Measurements from ENCODE around the gene NPR3. TPM values are rescaled to one million over a fixed set of nuclear protein-coding genes. Genes with fewer than 3 reads are reported as not detected.

The NPR3 gene
- total and polyA plus RNA-seq, 2 donors (not counting 3 experiments of a cell fraction or from before 2014, with no cell fraction given) = 0.01 to 0.53 TPM

DNA sequence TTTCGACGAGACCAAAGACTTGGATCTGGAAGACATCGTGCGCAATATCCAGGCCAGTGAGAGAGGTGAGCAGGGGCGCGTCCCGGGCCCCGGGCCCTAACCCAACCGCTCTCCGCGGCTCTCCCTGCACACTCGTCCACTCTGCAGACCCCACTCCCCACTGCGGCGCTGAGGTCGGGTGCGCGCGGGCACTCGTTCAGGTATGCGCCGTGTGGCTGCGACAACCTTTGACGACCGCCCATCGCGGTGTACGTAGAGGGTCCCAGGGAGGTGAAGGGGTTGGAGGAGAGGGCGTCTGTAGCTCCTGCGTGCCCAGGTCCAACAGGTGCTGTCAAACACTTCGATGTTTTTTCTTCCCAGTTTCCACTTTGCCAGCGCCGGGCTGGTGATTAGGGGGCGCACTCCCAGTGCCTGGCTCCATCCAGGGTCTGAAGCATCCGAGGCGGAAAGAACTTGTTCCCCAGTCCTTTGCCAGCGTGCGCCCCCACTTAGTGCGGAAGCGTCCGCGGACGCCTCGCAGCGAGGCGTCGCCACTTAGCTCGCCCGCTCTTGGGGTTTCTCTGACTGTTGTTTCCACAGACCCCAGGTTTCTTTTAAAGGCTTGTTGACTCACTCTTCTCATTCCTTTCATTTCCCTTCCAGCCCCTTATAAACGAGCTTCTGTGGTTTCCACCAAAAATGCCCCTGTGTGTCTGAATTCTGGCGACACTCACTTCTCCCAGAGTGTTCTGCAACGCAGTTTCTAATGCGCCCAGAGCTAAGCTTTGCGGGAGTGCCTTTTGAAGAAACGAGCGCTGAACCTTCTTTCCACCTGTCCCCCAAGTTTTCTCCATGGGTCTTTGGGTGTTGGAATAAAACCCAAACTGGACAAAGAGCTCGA, 1.6 kb downstream of the NPR3 start:
- no peaks in the 10 kb centered on the region for H4K20me1 ChIP-seq (replicated peaks; ENCODE audit: control insufficient read depth, extremely low read depth, insufficient read depth, low read length)
- H3K79me2 ChIP-seq (ENCODE audit: control insufficient read depth, insufficient read depth, low read length) = no peaks in the 10 kb centered on the region
- H3K4me3 ChIP-seq (replicated peaks in 1 of 3; ENCODE audit: insufficient read depth in 1 of 3, low read depth in 1 of 3, low read length in 3 of 3) = no peak overlapping the region
- H3K4me1 ChIP-seq (ENCODE audit: control insufficient read depth, extremely low read depth, insufficient read depth, low read length) = peaks cover 11% of the 10 kb centered on the region
- FAIRE-seq (no peak), DNase-seq (ENCODE audit: low read depth, low spot score) (no peak)
- no peak overlapping the region for H3K4me2 ChIP-seq (ENCODE audit: insufficient read depth, low read length)
- H2AFZ ChIP-seq (ENCODE audit: low read depth, low read length) = no peak overlapping the region
- no peaks in the 10 kb centered on the region for H3K9me3 ChIP-seq (replicated peaks; ENCODE audit: control insufficient read depth, insufficient read depth, low read length)
- no peak for TF ChIP-seq MYC (IDR thresholded peaks at IDR 0.05; ENCODE audit: low read depth, low read length)
- TF ChIP-seq EZH2 (IDR thresholded peaks at IDR 0.05; ENCODE audit: borderline replicate concordance, low read depth, low read length, severe bottlenecking) = peak; percentile 74
- intact Hi-C loops (cut with micrococcal nuclease) (loop anchor here (5.0 kb wide), 1 partner anchor 275 kb away; no protein-coding TSS in a partner anchor), dilution Hi-C loops (cut with MboI; ENCODE audit: extremely low pct_ligation_motif_present, low sequenced_read_pairs) (no loop called here)
- CTCF ChIA-PET = interaction anchor here (1.6 kb wide), 1 partner anchor 723 kb away, joined by 4 read pairs; no protein-coding TSS in a partner anchor
- POLR2A ChIA-PET = no interaction called here
- BruUV-seq (replicated peaks) = no TSS peak
- no peak overlapping the region for H3K9ac ChIP-seq (replicated peaks; ENCODE audit: extremely low read depth, insufficient read depth, low read length)
- peaks cover 29 to 49% of the 10 kb centered on the region in 2 experiments for H3K27me3 ChIP-seq (ENCODE audit: control insufficient read depth in 2 of 2, insufficient read depth in 2 of 2, low read length in 2 of 2)
- H3K36me3 ChIP-seq (ENCODE audit: control insufficient read depth in 2 of 2, extremely low read depth in 1 of 2, insufficient read depth in 2 of 2, low read length in 2 of 2) = no peaks in the 10 kb centered on the region
- H3K27ac ChIP-seq (ENCODE audit: insufficient read depth, low read depth, low read length) = no peak overlapping the region
- H3K9me1 ChIP-seq (replicated peaks; ENCODE audit: control insufficient read depth, extremely low read depth, insufficient read depth, low read length) = no peaks in the 10 kb centered on the region

DNA sequence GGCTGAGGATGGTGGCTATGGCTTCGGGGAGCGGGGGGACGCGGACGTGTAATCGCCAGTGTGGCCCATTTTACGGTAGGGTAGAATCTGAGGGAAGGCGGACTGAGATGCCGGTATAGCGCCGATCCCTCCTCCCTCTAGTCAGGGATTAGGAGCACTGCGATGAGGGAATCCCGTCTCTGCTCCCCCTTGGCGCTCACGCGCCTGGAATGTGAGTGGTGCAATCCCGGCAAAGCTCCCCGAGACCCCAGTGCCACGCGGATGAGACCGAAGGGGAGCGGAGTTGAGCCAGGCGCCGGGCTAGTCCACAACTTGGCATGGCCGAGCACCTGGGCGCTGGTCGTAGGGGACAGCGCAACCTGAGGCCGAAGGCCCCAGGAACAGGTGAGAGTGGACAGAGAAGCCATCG, 2.2 kb downstream of the NPR3 start:
- dilution Hi-C loops (cut with MboI; ENCODE audit: extremely low pct_ligation_motif_present, low sequenced_read_pairs) (no loop called here), intact Hi-C loops (cut with micrococcal nuclease) (loop anchor here (5.0 kb wide), 1 partner anchor 274 kb away; no protein-coding TSS in a partner anchor)
- H3K4me3 ChIP-seq (replicated peaks in 1 of 3; ENCODE audit: insufficient read depth in 1 of 3, low read depth in 1 of 3, low read length in 3 of 3) = no peak overlapping the region
- H3K9me1 ChIP-seq (replicated peaks; ENCODE audit: control insufficient read depth, extremely low read depth, insufficient read depth, low read length) = no peaks in the 10 kb centered on the region
- H3K9ac ChIP-seq (replicated peaks; ENCODE audit: extremely low read depth, insufficient read depth, low read length) = no peak overlapping the region
- H3K36me3 ChIP-seq (ENCODE audit: control insufficient read depth in 2 of 2, extremely low read depth in 1 of 2, insufficient read depth in 2 of 2, low read length in 2 of 2) = no peaks in the 10 kb centered on the region
- H3K4me1 ChIP-seq (ENCODE audit: control insufficient read depth, extremely low read depth, insufficient read depth, low read length) = peaks cover 11% of the 10 kb centered on the region
- H3K9me3 ChIP-seq (replicated peaks; ENCODE audit: control insufficient read depth, insufficient read depth, low read length) = no peaks in the 10 kb centered on the region
- BruUV-seq (replicated peaks) = no TSS peak
- CTCF ChIA-PET = interaction anchor here (1.6 kb wide), 1 partner anchor 722 kb away, joined by 4 read pairs; no protein-coding TSS in a partner anchor
- H4K20me1 ChIP-seq (replicated peaks; ENCODE audit: control insufficient read depth, extremely low read depth, insufficient read depth, low read length) = no peaks in the 10 kb centered on the region
- H3K79me2 ChIP-seq (ENCODE audit: control insufficient read depth, insufficient read depth, low read length) = no peaks in the 10 kb centered on the region
- TF ChIP-seq GATA2 (IDR thresholded peaks at IDR 0.05; ENCODE audit: insufficient read depth, insufficient read length, low read depth, low read length) (no peak), MYC (IDR thresholded peaks at IDR 0.05; ENCODE audit: low read depth, low read length) (no peak), POLR2AphosphoS5 (IDR thresholded peaks at IDR 0.05; ENCODE audit: insufficient read depth, low read depth, low read length) (no peak), EZH2 (IDR thresholded peaks at IDR 0.05; ENCODE audit: borderline replicate concordance, low read depth, low read length, severe bottlenecking) (no peak), POLR2A (IDR thresholded peaks at IDR 0.05; ENCODE audit: low read depth, low read length) (no peak), JUN (IDR thresholded peaks at IDR 0.05; ENCODE audit: borderline replicate concordance, insufficient read depth, insufficient read length, low read depth) (no peak), FOS (IDR thresholded peaks at IDR 0.05; ENCODE audit: borderline replicate concordance, insufficient read depth, low read length) (no peak)
- TF ChIP-seq, protein P1, sequence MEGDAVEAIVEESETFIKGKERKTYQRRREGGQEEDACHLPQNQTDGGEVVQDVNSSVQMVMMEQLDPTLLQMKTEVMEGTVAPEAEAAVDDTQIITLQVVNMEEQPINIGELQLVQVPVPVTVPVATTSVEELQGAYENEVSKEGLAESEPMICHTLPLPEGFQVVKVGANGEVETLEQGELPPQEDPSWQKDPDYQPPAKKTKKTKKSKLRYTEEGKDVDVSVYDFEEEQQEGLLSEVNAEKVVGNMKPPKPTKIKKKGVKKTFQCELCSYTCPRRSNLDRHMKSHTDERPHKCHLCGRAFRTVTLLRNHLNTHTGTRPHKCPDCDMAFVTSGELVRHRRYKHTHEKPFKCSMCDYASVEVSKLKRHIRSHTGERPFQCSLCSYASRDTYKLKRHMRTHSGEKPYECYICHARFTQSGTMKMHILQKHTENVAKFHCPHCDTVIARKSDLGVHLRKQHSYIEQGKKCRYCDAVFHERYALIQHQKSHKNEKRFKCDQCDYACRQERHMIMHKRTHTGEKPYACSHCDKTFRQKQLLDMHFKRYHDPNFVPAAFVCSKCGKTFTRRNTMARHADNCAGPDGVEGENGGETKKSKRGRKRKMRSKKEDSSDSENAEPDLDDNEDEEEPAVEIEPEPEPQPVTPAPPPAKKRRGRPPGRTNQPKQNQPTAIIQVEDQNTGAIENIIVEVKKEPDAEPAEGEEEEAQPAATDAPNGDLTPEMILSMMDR (IDR thresholded peaks at IDR 0.05; ENCODE audit: extremely low read depth in 1 of 2, insufficient read depth in 1 of 2, low read depth in 1 of 2, low read length in 2 of 2) = no peak
- TF ChIP-seq, protein P2, sequence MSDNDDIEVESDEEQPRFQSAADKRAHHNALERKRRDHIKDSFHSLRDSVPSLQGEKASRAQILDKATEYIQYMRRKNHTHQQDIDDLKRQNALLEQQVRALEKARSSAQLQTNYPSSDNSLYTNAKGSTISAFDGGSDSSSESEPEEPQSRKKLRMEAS (IDR thresholded peaks at IDR 0.05; ENCODE audit: insufficient read depth, insufficient read length) = no peak
- H3K27me3 ChIP-seq (ENCODE audit: control insufficient read depth in 2 of 2, insufficient read depth in 2 of 2, low read length in 2 of 2) = peaks cover 29 to 49% of the 10 kb centered on the region in 2 experiments
- H2AFZ ChIP-seq (ENCODE audit: low read depth, low read length) = no peak overlapping the region
- H3K4me2 ChIP-seq (ENCODE audit: insufficient read depth, low read length) = no peak overlapping the region
- no peak for FAIRE-seq
- no peak overlapping the region for H3K27ac ChIP-seq (ENCODE audit: insufficient read depth, low read depth, low read length)
- DNase-seq (ENCODE audit: low read depth, low spot score) = no peak
- POLR2A ChIA-PET = no interaction called here

Measured in endothelial cell of umbilical vein (primary cell).